ENCODE data around the gene GRHPR.

The GRHPR gene

GRCh38 chr9:37381094-37381741 is 41.3 kb upstream of the GRHPR start:
- peak; percentile 76 for FAIRE-seq

GRCh38 chr9:37382161-37382981 is 40.1 kb upstream of the GRHPR start:
- DNase-seq (ENCODE audit: insufficient read length, low spot score) = no peak
- TF ChIP-seq TAF1 (IDR thresholded peaks at IDR 0.05; ENCODE audit: low read depth, low read length) (no peak), SPI1 (IDR thresholded peaks at IDR 0.05; ENCODE audit: low read depth, low read length) (peak; percentile 90), POLR2A (IDR thresholded peaks at IDR 0.05; ENCODE audit: low read depth, low read length) (no peak)
- peak; percentile 93 for FAIRE-seq

More at GRCh38 chr9:37381094-37381741, 41.3 kb upstream of the GRHPR start:
- TF ChIP-seq SPI1 (IDR thresholded peaks at IDR 0.05; ENCODE audit: low read depth, low read length) = no peak
- TF ChIP-seq POLR2A (IDR thresholded peaks at IDR 0.05; ENCODE audit: low read depth, low read length) = no peak
- no peak for TF ChIP-seq TAF1 (IDR thresholded peaks at IDR 0.05; ENCODE audit: low read depth, low read length)
- TF ChIP-seq PAX5 (IDR thresholded peaks at IDR 0.05; ENCODE audit: insufficient read depth, low read length, severe bottlenecking) = no peak
- no peak for TF ChIP-seq POLR2AphosphoS5 (IDR thresholded peaks at IDR 0.05; ENCODE audit: low read depth, low read length)
- TF ChIP-seq POU2F2 (IDR thresholded peaks at IDR 0.05; ENCODE audit: low read depth, low read length) = no peak
- no peak for DNase-seq (ENCODE audit: insufficient read length, low spot score)

GRCh38 chr9:37382982-37383357 is 39.5 kb upstream of the GRHPR start:
- TF ChIP-seq PAX5 (IDR thresholded peaks at IDR 0.05; ENCODE audit: insufficient read depth, low read length, severe bottlenecking) = no peak
- TF ChIP-seq POU2F2 (IDR thresholded peaks at IDR 0.05; ENCODE audit: low read depth, low read length) = no peak
- no peak for TF ChIP-seq SPI1 (IDR thresholded peaks at IDR 0.05; ENCODE audit: low read depth, low read length)
- TF ChIP-seq POLR2A (IDR thresholded peaks at IDR 0.05; ENCODE audit: low read depth, low read length) = no peak
- no peak for TF ChIP-seq POLR2AphosphoS5 (IDR thresholded peaks at IDR 0.05; ENCODE audit: low read depth, low read length)
- TF ChIP-seq TAF1 (IDR thresholded peaks at IDR 0.05; ENCODE audit: low read depth, low read length) = no peak
- DNase-seq (ENCODE audit: insufficient read length, low spot score) (no peak), FAIRE-seq (no peak)

GRCh38 chr9:37383393-37383792 is 39.1 kb upstream of the GRHPR start:
- no peak for TF ChIP-seq POU2F2 (IDR thresholded peaks at IDR 0.05; ENCODE audit: low read depth, low read length)
- TF ChIP-seq PAX5 (IDR thresholded peaks at IDR 0.05; ENCODE audit: insufficient read depth, low read length, severe bottlenecking) = no peak
- FAIRE-seq (peak; percentile 31), DNase-seq (ENCODE audit: insufficient read length, low spot score) (no peak)

GRCh38 chr9:37383876-37384746 is 38.4 kb upstream of the GRHPR start:
- TF ChIP-seq POU2F2 (IDR thresholded peaks at IDR 0.05; ENCODE audit: low read depth, low read length) = no peak
- TF ChIP-seq SPI1 (IDR thresholded peaks at IDR 0.05; ENCODE audit: low read depth, low read length) = 0 out of 2 replicates have a peak, but pooled peaks have one; percentile 16
- no peak for TF ChIP-seq POLR2AphosphoS5 (IDR thresholded peaks at IDR 0.05; ENCODE audit: low read depth, low read length)
- TF ChIP-seq PAX5 (IDR thresholded peaks at IDR 0.05; ENCODE audit: insufficient read depth, low read length, severe bottlenecking) = no peak
- FAIRE-seq (peak; percentile 81), DNase-seq (ENCODE audit: insufficient read length, low spot score) (no peak)

- DNase-seq (ENCODE audit: insufficient read length, low spot score) = no peak
- FAIRE-seq = no peak
- TF ChIP-seq TAF1 (IDR thresholded peaks at IDR 0.05; ENCODE audit: low read depth, low read length) = no peak
- no peak for TF ChIP-seq POLR2AphosphoS5 (IDR thresholded peaks at IDR 0.05; ENCODE audit: low read depth, low read length)
- no peak for TF ChIP-seq PAX5 (IDR thresholded peaks at IDR 0.05; ENCODE audit: insufficient read depth, low read length, severe bottlenecking)
- no peak for TF ChIP-seq SPI1 (IDR thresholded peaks at IDR 0.05; ENCODE audit: low read depth, low read length)
- no peak for TF ChIP-seq POU2F2 (IDR thresholded peaks at IDR 0.05; ENCODE audit: low read depth, low read length)
- TF ChIP-seq POLR2A (IDR thresholded peaks at IDR 0.05; ENCODE audit: low read depth, low read length) = no peak
Observed at GRCh38 chr9:37385286-37385685, 37.2 kb upstream of the GRHPR start.

GRCh38 chr9:37386988-37387387 is 35.5 kb upstream of the GRHPR start:
- TF ChIP-seq POU2F2 (IDR thresholded peaks at IDR 0.05; ENCODE audit: low read depth, low read length) = no peak
- TF ChIP-seq PAX5 (IDR thresholded peaks at IDR 0.05; ENCODE audit: insufficient read depth, low read length, severe bottlenecking) = no peak
- TF ChIP-seq SPI1 (IDR thresholded peaks at IDR 0.05; ENCODE audit: low read depth, low read length) = peak; percentile 66
- FAIRE-seq (no peak), DNase-seq (ENCODE audit: insufficient read length, low spot score) (no peak)

GRCh38 chr9:37390759-37391158 is 31.7 kb upstream of the GRHPR start:
- FAIRE-seq (peak; percentile 76), DNase-seq (ENCODE audit: insufficient read length, low spot score) (peak; percentile 60)
- TF ChIP-seq PAX5 (IDR thresholded peaks at IDR 0.05; ENCODE audit: insufficient read depth, low read length, severe bottlenecking) (peak; percentile 31), POLR2AphosphoS5 (IDR thresholded peaks at IDR 0.05; ENCODE audit: low read depth, low read length) (0 out of 2 replicates have a peak, but pooled peaks have one; percentile 24), SPI1 (IDR thresholded peaks at IDR 0.05; ENCODE audit: low read depth, low read length) (peak; percentile 37), POU2F2 (IDR thresholded peaks at IDR 0.05; ENCODE audit: low read depth, low read length) (peak; percentile 19; the same call in 1 of the 2 replicates), TAF1 (IDR thresholded peaks at IDR 0.05; ENCODE audit: low read depth, low read length) (no peak), POLR2A (IDR thresholded peaks at IDR 0.05; ENCODE audit: low read depth, low read length) (no peak)

- DNase-seq (ENCODE audit: insufficient read length, low spot score) (no peak), FAIRE-seq (no peak)
- no peak for TF ChIP-seq PAX5 (IDR thresholded peaks at IDR 0.05; ENCODE audit: insufficient read depth, low read length, severe bottlenecking)
- TF ChIP-seq POLR2A (IDR thresholded peaks at IDR 0.05; ENCODE audit: low read depth, low read length) = no peak
- no peak for TF ChIP-seq TAF1 (IDR thresholded peaks at IDR 0.05; ENCODE audit: low read depth, low read length)
- no peak for TF ChIP-seq POU2F2 (IDR thresholded peaks at IDR 0.05; ENCODE audit: low read depth, low read length)
- TF ChIP-seq SPI1 (IDR thresholded peaks at IDR 0.05; ENCODE audit: low read depth, low read length) = no peak
- TF ChIP-seq POLR2AphosphoS5 (IDR thresholded peaks at IDR 0.05; ENCODE audit: low read depth, low read length) = no peak
Observed at GRCh38 chr9:37392272-37392671, 30.2 kb upstream of the GRHPR start.

All from GM12891 (cell line).